Cardiac fibroblast (primary cell): Measurements from ENCODE around the gene SDK1.

Source experiments
- DNase-seq, 2 donors: peaks; one replicate each; pipeline versions ENCODE4 v3.0.0 to v3.0.0-alpha.2; 2010; ENCODE audit warnings: low read depth in 2 of 2
- H3K4me3 ChIP-seq, 2 donors: replicated peaks in 1 of 2; 1 replicate in 1 of 2; 2 replicates in 1 of 2; pipeline ENCODE4 v1.5.1; 2011; ENCODE audit warnings: low read depth in 2 of 2, low read length in 2 of 2, mild to moderate bottlenecking in 2 of 2, moderate library complexity in 1 of 2
- TF ChIP-seq, protein P1 (sequence below): IDR thresholded peaks from one replicate; pipeline ENCODE4 v1.5.1; 2011; ENCODE audit warnings: low read depth, mild to moderate bottlenecking, low read length, inconsistent platforms

SDK1 gene

DNA sequence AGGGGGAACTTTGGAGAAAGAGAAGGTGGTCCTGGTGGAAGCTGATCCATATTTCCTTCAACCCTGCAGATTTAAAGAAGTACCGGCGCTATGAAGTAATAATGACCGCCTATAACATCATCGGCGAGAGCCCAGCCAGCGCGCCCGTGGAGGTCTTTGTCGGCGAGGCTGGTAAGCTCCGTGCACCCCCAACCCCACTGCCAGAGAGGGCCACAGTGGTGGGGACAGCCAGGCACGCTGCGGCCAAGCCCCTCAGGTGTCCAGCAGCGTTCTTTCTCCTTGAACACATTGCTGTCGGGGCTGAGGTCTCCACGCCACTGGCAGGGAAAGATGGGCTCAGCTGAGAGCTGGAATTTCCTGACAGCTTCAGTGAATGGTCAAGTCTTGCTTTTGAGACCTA is 877.4 kb downstream of the SDK1 start:
- H3K4me3 ChIP-seq: no peak overlapping the region
- TF ChIP-seq, protein P1, sequence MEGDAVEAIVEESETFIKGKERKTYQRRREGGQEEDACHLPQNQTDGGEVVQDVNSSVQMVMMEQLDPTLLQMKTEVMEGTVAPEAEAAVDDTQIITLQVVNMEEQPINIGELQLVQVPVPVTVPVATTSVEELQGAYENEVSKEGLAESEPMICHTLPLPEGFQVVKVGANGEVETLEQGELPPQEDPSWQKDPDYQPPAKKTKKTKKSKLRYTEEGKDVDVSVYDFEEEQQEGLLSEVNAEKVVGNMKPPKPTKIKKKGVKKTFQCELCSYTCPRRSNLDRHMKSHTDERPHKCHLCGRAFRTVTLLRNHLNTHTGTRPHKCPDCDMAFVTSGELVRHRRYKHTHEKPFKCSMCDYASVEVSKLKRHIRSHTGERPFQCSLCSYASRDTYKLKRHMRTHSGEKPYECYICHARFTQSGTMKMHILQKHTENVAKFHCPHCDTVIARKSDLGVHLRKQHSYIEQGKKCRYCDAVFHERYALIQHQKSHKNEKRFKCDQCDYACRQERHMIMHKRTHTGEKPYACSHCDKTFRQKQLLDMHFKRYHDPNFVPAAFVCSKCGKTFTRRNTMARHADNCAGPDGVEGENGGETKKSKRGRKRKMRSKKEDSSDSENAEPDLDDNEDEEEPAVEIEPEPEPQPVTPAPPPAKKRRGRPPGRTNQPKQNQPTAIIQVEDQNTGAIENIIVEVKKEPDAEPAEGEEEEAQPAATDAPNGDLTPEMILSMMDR: no peak
- no peak for DNase-seq

DNA sequence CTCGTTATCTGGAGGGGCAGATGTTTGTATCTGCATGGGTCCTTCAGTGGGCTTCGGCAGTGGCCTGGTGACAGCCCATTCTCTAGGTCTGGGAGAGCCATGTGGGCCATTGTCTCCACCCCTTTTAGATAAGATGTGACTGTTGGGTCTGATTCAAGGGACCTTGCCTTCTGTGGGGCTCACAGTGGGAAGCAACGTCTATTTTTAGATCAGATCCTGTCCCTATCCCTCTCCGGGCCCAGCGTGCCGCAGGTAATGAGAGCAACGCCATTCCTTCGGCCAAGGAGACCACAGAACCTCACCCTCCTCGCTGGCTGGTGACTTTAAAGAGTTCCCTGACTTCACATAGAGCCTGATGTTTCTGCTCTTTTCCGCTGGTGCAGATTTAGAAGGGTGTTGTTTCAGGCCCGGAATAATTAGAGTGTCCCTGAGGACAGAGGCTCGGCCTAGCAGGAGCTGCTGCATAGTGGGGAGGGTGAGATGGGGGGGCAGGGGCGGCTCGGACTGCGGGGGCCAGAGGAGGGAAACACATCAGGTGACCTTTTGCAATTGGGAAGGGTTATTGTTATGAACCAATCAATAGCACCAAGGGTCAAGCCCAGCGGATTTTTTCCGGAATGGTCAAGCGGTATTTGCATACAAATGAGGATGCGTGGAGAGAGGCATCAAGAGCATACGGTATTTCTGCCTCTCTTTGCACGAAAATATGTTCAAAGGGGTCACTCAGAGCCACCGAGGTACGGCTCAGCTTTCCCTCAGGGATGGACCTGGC is 878.0 kb downstream of the SDK1 start:
- H3K4me3 ChIP-seq: no peak overlapping the region
- DNase-seq: no peak
- TF ChIP-seq, protein P1: no peak

DNA sequence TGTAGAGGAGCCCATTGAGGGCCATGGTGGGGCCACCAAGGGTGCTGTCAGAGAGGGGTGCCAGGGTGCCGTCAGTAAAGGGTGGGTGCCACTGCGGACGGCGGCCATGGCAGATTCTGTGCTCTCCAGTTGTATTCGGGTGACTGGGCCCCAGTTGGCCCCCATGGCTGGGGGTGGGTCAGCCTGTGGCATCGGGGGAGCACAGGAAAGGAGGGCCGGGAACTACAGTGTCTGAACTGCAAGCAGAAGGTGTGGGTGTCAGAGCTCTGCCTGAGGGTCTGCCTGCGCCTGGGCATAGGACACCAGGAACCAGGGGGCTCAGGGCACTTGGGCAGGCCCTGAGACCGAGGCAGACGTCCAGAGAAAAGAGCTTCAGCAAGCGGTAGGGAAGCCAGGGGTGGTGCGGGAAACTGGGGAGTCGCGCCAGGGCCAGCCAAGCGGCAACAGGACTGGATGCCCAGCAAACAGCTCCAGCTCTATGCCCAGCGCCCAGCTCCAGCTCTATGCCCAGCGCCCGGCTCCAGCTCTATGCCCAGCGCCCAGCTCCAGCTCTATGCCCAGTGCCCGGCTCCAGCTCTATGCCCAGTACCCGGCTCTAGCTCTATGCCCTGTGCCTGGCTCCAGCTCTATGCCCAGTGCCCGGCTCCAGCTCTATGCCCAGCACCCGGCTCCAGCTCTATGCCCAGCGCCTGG is 878.8 kb downstream of the SDK1 start:
- TF ChIP-seq, protein P1: no peak
- no peak for DNase-seq
- H3K4me3 ChIP-seq: no peak overlapping the region

DNA sequence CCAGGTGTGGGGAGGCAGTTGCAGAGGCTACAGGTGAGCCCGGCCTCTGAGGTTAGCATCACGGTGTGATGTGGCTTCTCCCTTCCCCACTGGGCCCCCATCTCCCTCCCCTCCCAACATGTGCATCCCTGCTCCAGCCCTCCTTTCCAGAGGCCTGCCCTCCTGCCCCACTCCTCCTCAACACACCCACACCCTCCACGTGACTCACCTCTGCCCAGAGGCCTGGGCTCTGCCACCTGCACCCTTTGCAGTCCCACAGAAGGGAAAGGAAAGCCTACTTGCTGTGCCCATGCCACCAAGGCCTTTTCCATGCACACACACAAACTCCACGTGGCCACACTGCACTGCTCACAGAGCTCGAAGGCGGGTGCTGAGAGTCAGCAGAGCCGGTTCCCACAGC is 880.4 kb downstream of the SDK1 start:
- TF ChIP-seq, protein P1: no peak
- no peak overlapping the region for H3K4me3 ChIP-seq
- DNase-seq: no peak

DNA sequence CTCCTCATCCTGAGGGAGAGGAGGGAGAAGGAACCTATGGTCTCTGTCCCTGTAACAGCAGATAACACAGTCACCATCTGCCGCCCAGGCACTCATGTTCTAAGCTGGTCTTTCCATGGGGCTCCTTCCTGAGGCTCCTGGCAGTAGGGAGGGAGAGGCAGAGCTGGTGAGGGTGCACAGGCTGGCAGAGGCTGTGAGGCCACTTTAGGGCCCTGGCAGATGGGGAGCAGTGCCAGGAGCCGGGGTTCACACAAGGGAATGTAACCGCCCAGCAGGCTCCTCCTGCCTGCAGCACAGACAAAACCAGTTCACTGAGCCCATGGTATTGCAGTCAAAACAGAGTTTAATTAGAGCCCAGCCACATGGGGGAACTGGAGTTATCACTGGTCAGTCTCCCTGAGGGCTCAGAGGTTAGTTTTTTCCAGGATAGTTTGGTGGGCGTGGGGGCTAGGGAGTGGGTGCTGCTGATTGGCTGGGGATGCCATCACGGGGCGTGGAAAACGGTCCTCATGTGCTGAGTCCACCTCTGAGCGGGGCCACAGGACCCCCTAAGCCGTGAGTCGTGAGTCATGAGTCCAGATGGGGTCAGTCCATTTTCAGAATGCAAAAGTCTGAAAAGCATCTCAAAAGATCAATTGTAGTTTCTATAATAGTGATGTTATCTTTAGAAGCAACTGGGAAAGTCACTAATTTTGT is 881.7 kb downstream of the SDK1 start:
- no peak for DNase-seq
- H3K4me3 ChIP-seq: no peak overlapping the region
- TF ChIP-seq, protein P1: no peak

DNA sequence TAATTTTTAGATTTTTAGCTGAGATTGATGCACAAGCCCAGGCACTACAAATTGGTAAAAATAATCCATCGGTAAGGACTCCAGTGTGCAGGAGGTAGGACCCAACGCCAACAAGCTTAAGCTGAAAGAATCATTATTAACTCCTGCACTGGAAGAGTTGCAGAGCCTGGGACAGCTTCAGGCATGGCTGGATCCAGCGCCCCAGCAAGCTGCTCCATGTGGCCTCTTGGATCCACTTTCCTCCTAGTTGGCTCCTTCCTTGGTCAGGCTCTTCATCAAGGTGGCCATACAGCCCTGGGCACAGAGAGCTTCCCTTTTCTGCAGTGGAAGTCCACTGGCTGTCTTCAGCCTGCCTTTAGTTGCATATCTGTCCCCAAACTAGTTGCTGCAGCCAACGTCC is 883.6 kb downstream of the SDK1 start:
- TF ChIP-seq, protein P1: no peak
- H3K4me3 ChIP-seq: no peak overlapping the region
- no peak for DNase-seq
